Thyroid gland (tissue), 4 donors: ENCODE results near the gene SLC35E2B. TPM values are rescaled to one million over a fixed set of nuclear protein-coding genes. Genes with fewer than 3 reads are reported as not detected.

Experiments used
- DNase-seq, 2 donors: peaks; one replicate each; pipeline ENCODE4 v3.0.0-alpha.2; 2019
- H3K27ac ChIP-seq, 3 donors: fragments of 200-600 bp; sonication (generic); 1 replicate in 2 of 3; 2 replicates in 1 of 3; pipeline ENCODE4 v1.5.1; 2016 to 2019; ENCODE audit warnings: mild to moderate bottlenecking in 1 of 3, moderate library complexity in 1 of 3
- H3K27me3 ChIP-seq: fragments of 200-600 bp; sonication (generic); one replicate; pipeline ENCODE4 v1.5.1; 2019
- H3K36me3 ChIP-seq, 2 donors: fragments of 200-600 bp; sonication (generic); one replicate each; pipeline ENCODE4 v1.5.1; 2016 to 2019
- H3K4me1 ChIP-seq, 2 donors: fragments of 200-600 bp; sonication (generic); one replicate each; pipeline ENCODE4 v1.5.1; 2017 to 2019
- H3K4me3 ChIP-seq, 3 donors: fragments of 200-600 bp; sonication (generic); replicated peaks in 1 of 3; 1 replicate in 2 of 3; 2 replicates in 1 of 3; pipeline ENCODE4 v1.5.1; 2016; ENCODE audit warnings: mild to moderate bottlenecking in 1 of 3
- H3K9me3 ChIP-seq: fragments of 200-600 bp; sonication (generic); one replicate; pipeline ENCODE4 v1.5.1; 2017
- CTCF ChIP-seq, 6 experiments: fragments of 200-600 bp in 3 of 6; fragments of 450-650 bp in 3 of 6; sonication (generic) in 3 of 6; IDR thresholded peaks; one replicate each; pipeline ENCODE4 v1.5.1; 2016 to 2019; ENCODE audit warnings: antibody characterized with exemption in 6 of 6, mild to moderate bottlenecking in 2 of 6, inconsistent platforms in 1 of 6, moderate library complexity in 1 of 6
- POLR2A ChIP-seq, 2 donors: fragments of 450-650 bp; IDR thresholded peaks; one replicate each; pipeline ENCODE4 v1.6.1; 2017; ENCODE audit warnings: antibody characterized with exemption in 2 of 2, mild to moderate bottlenecking in 2 of 2, moderate library complexity in 1 of 2
- WGBS, 2 donors: methylation state at CpG; one replicate each; pipeline ENCODE4 v1.1.5; 2017; 5-methylcytosine and 5-hydroxymethylcytosine counted together
- intact Hi-C: fragments of 100-400 bp; cut with DNase I; formaldehyde crosslinking; loops from one replicate; pipeline ENCODE4 v1.15.1; 2023
- total RNA-seq, 4 donors: library from RNA; depleted of rRNA; stranded (reverse); fragments of >200 nt; gene quantifications; one replicate each; pipeline ENCODE4 v1.2.3, GENCODE V29; 2016

The SLC35E2B gene
- total RNA-seq, 4 donors from 2014 or later, result 35.5 to 85.1 (median 50.2) TPM

DNA sequence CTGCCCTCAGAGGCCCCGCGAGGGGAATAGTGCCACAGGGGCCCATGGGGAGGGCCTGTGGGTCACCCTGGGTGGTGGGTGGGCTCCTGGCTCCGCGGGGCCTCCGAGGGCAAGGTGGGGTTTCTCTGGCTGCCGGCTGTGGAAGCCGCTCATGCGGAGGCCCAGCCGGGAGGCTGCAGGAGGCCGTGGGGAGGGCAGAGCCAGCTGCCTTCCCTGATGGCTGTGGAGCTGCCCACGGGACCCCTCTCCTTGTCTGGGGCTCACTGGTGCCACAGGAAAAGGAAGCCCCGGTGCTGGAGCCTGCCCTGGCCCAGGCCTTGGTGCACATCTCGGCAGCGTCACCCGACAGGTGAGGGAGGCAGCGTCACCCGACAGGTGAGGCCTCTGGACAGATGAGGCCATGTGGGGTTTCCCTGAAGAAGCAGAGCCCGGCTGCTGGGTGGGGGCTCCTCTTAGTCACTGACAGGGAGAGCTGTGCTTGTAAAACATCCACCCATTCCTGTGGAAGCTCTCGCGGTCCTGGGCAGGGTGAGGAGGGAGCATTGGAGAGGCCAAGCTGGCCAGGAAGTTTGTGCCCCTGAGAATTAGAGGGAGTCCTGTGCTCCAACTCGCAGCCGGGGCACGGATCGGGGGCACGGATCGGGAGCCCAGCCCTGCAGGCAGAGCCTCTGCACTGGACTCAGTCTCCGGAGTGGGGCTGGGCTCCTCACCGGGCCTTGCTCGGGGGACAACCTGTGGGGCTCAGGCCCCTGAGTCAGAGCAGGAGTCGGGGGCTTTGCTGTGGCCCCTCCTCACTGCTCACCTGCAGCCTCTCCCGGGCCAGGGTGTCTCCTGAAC lies 71.2 kb downstream of the SLC35E2B start:
- no peaks in the 10 kb centered on the region for H3K27me3 ChIP-seq
- peaks cover 0 to 10% of the 10 kb centered on the region in 2 donors for H3K36me3 ChIP-seq
- H3K4me3 ChIP-seq, result no peak overlapping the region
- WGBS, 2 donors, result 81 to 92% methylated on average over 18 to 23 of the region's 31 CpGs
- no peaks in the 10 kb centered on the region for H3K9me3 ChIP-seq
- no peak for DNase-seq
- H3K4me1 ChIP-seq, result peaks cover 6 to 8% of the 10 kb centered on the region in 2 donors
- intact Hi-C loops, result no loop called here
- H3K27ac ChIP-seq, result no peak overlapping the region
- TF ChIP-seq POLR2A (IDR thresholded peaks at IDR 0.05), result no peak

- H3K9me3 ChIP-seq, result no peaks in the 10 kb centered on the region
- no peak for DNase-seq
- WGBS, 2 donors, result 90 to 93% methylated on average over 4 to 16 of the region's 16 CpGs
- peaks cover 0 to 10% of the 10 kb centered on the region in 2 donors for H3K36me3 ChIP-seq
- H3K4me3 ChIP-seq, result no peak overlapping the region
- no peaks in the 10 kb centered on the region for H3K27me3 ChIP-seq
- intact Hi-C loops, result no loop called here
- TF ChIP-seq CTCF (IDR thresholded peaks at IDR 0.05) (no peak), POLR2A (IDR thresholded peaks at IDR 0.05) (no peak)
- no peak overlapping the region for H3K27ac ChIP-seq
- H3K4me1 ChIP-seq, result peaks cover 7 to 9% of the 10 kb centered on the region in 2 donors
These were observed 72.0 kb downstream of the SLC35E2B start for GRCh38 chr1:1620433-1621139.

GRCh38 chr1:1619917-1620361 lies 72.7 kb downstream of the SLC35E2B start:
- TF ChIP-seq POLR2A (IDR thresholded peaks at IDR 0.05) (no peak), CTCF (IDR thresholded peaks at IDR 0.05) (no peak)
- H3K36me3 ChIP-seq, result peaks cover 0 to 10% of the 10 kb centered on the region in 2 donors
- intact Hi-C loops, result no loop called here
- DNase-seq, result no peak
- H3K4me1 ChIP-seq, result peaks cover 7 to 9% of the 10 kb centered on the region in 2 donors
- no peak overlapping the region for H3K4me3 ChIP-seq
- H3K9me3 ChIP-seq, result no peaks in the 10 kb centered on the region
- no peak overlapping the region for H3K27ac ChIP-seq
- 74 to 80% methylated on average over 6 to 13 of the region's 14 CpGs for WGBS, 2 donors
- H3K27me3 ChIP-seq, result no peaks in the 10 kb centered on the region

DNA sequence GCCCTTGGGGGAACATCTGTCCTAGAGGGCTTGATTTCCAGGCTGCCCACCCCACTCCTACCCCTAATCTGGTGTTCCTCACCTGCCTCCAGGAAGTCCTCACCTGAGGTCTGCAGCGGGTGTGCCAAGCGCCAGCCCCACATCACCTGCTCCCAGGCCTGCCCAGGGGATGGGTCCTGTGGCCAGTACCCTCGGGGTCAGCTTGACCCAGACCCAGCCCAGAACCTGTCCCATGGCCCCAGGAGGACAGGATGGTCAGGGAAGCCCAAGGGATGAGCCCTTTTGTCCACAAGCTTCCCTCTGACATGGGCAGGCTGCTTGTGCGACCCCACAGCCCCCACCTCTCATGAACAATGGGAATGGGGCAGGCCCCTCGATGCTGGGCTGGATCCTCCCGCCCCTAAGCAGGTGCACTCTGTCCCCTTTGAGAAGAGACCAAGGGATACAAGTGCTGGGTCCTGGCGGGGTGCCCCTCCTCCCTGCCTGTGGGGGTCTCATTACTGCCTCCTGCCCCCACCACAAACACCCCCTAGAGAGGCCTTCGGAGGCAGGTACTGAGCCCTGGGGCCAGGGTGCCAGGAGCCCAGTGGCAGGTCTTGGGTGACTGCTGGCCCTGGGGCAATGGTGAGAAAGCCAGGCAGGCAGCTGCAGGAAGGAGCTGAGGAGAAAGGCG lies 74.1 kb downstream of the SLC35E2B start:
- intact Hi-C loops, result no loop called here
- no peak overlapping the region for H3K4me3 ChIP-seq
- H3K27me3 ChIP-seq, result no peaks in the 10 kb centered on the region
- WGBS, 2 donors, result 94 to 96% methylated on average over 4 to 5 of the region's 9 CpGs
- no peak for DNase-seq
- H3K4me1 ChIP-seq, result peaks cover 20% of the 10 kb centered on the region in 2 donors
- peaks cover 0 to 10% of the 10 kb centered on the region in 2 donors for H3K36me3 ChIP-seq
- TF ChIP-seq CTCF (IDR thresholded peaks at IDR 0.05) (no peak), POLR2A (IDR thresholded peaks at IDR 0.05) (no peak)
- H3K27ac ChIP-seq, result no peak overlapping the region
- no peaks in the 10 kb centered on the region for H3K9me3 ChIP-seq

DNA sequence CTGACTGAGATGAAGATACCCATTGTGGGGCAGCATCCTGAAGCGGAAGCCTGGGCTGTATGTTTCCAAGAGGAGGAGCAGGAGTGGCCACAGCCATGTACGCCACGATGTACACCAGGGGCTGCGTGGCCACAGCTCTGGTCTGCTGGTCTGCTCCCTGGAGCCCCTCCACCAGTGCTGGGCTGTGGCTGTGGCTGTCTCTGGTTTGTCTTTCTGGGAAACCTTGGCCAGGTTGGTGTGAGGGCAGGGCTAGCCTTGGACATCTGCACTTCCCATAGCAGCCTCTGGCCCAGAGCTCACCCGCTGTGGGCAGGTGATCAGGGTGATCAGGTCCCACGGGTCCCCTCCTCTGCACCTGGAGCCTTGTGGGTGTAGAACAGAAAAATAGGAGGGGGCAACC lies 74.7 kb downstream of the SLC35E2B start:
- H3K36me3 ChIP-seq, result peaks cover 0 to 10% of the 10 kb centered on the region in 2 donors
- H3K27me3 ChIP-seq, result no peaks in the 10 kb centered on the region
- H3K9me3 ChIP-seq, result no peaks in the 10 kb centered on the region
- WGBS, 2 donors, result 91 to 96% methylated on average over 5 to 6 of the region's 6 CpGs
- intact Hi-C loops, result no loop called here
- no peak overlapping the region for H3K4me3 ChIP-seq
- no peak for TF ChIP-seq CTCF (IDR thresholded peaks at IDR 0.05)
- TF ChIP-seq POLR2A (IDR thresholded peaks at IDR 0.05), result no peak
- no peak overlapping the region for H3K27ac ChIP-seq
- DNase-seq, result no peak
- H3K4me1 ChIP-seq, result peaks cover 24 to 26% of the 10 kb centered on the region in 2 donors
